SKM-1 treated with dmso at 0.1 percent for 144 hours (cell line): ENCODE data around the gene UGT2B28.
"Not testable (repeated sequence)": the region's sequence is repeated elsewhere in the genome, so short reads cannot be mapped to it uniquely, and the experiment has no call there.

Experiments
- DNase-seq: peaks from one replicate; lab custom pipeline; 2025; ENCODE audit not compliant: unreplicated experiment; lab: John Stamatoyannopoulos, UW

UGT2B28 gene

GRCh38 chr4:69280081-69280480, at the start of gene UGT2B28:
TSS of gene UGT2B28 (plus strand) at chr4:69280475. CDS start at chr4:69280501, 26 bp downstream.
- DNase-seq = not testable (repeated sequence)

GRCh38 chr4:69239092-69239491, 41.2 kb upstream of the UGT2B28 start:
- no peak for DNase-seq

- no peak for DNase-seq
Measured at GRCh38 chr4:69239557-69240168, 40.6 kb upstream of the UGT2B28 start.

GRCh38 chr4:69240787-69241186, 39.5 kb upstream of the UGT2B28 start:
- not testable (repeated sequence) for DNase-seq

- DNase-seq = peak; percentile 1
Measured at GRCh38 chr4:69241746-69242145, 38.5 kb upstream of the UGT2B28 start.

GRCh38 chr4:69242562-69243240, 37.6 kb upstream of the UGT2B28 start:
- DNase-seq = not testable (repeated sequence)

GRCh38 chr4:69250884-69251283, 29.4 kb upstream of the UGT2B28 start:
- DNase-seq = not testable (repeated sequence)

GRCh38 chr4:69253147-69253772, 27.0 kb upstream of the UGT2B28 start:
- DNase-seq = not testable (repeated sequence)

GRCh38 chr4:69268612-69269011, 11.7 kb upstream of the UGT2B28 start:
- DNase-seq = not testable (repeated sequence)

- not testable (repeated sequence) for DNase-seq
Measured at GRCh38 chr4:69296356-69296755, 16.1 kb downstream of the UGT2B28 start.

GRCh38 chr4:69308426-69309033, 28.3 kb downstream of the UGT2B28 start:
- DNase-seq = not testable (repeated sequence)

GRCh38 chr4:69309549-69310076, 29.3 kb downstream of the UGT2B28 start:
- not testable (repeated sequence) for DNase-seq

GRCh38 chr4:69310262-69310661, 30.0 kb downstream of the UGT2B28 start:
- DNase-seq = not testable (repeated sequence)

- DNase-seq = not testable (repeated sequence)
Measured at GRCh38 chr4:69317669-69318298, 37.5 kb downstream of the UGT2B28 start.

- no peak for DNase-seq
Measured at GRCh38 chr4:69321153-69321729, 41.0 kb downstream of the UGT2B28 start.

GRCh38 chr4:69322055-69322454, 41.8 kb downstream of the UGT2B28 start:
- no peak for DNase-seq

GRCh38 chr4:69323284-69323683, 43.0 kb downstream of the UGT2B28 start:
- DNase-seq = no peak

GRCh38 chr4:69330345-69331047, 50.2 kb downstream of the UGT2B28 start:
- DNase-seq = no peak

- DNase-seq = not testable (repeated sequence)
Measured at GRCh38 chr4:69331304-69331703, 51.0 kb downstream of the UGT2B28 start.

GRCh38 chr4:69335485-69335884, 55.2 kb downstream of the UGT2B28 start:
- not testable (repeated sequence) for DNase-seq
